Hematopoietic multipotent progenitor cell treated with erythropoietin and hydrocortisone succinate and interleukin-3 and kit ligand, for 15 days (in vitro differentiated cells): Measurements from ENCODE around the gene PAX9.

Source experiments
- DNase-seq: peaks from one replicate; pipeline ENCODE4 v3.0.0-alpha.2; 2015; ENCODE audit warnings: low spot score

PAX9 gene

DNA sequence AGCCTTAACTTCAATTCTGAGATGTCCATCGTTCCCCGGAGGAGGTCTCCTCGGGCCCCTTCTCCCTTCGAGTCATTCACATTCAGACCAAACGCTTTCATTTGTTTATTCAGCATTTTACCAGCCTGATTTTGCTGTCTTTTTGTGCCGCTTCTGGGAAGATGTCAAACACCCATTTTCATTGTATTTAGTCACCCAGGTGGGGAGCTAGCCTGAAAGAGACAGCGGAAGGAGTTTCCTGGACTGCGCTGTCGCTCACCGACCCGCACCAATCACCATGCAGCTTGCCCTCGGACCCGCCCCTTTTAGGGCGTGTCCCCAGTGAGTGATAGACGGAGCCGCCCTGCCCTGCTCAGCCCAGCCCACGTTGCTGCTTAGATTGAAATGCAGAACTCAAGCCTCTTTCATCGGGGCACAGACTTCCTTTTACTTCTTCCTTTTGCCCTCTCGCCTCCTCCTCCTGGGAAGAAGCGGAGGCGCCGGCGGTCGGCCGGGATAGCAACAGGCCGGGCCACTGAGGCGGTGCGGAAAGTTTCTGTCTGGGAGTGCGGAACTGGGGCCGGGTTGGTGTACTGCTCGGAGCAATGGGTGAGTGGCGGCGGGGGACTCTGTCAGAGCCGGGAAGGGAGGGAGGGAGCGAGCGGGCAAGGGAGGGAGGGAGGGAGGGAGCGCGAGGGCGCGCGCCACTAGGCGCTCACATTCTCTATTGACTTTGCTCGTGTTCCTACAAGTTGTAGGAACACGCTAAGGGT lies at the start of gene PAX9:
Gene PAX9, plus strand, starts transcription at position 355 of the 752 bp plus-strand sequence. Its CDS starts 230 bp downstream, at position 585.
- peak; percentile 78 for DNase-seq

DNA sequence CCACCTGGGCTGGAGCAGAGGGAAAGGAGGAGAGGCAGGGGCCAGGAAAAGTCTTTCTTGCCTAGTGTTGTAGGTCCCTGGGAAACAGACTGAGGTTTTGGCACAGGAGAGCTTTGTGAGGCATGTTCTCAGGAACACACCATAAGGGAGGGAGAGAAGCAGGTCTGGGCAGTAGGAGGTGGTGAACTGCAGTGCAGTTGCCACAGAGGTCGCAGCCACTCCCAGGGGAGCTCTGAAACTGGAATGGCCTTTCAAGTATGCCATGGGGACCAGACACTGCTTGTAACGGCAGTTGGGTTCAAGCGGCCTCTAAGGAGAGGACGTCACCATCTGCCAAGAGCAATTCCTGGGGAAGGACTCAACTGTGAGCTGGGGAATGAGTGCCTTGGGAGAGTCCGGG lies 43.8 kb upstream of the PAX9 start:
- DNase-seq, result no peak

DNA sequence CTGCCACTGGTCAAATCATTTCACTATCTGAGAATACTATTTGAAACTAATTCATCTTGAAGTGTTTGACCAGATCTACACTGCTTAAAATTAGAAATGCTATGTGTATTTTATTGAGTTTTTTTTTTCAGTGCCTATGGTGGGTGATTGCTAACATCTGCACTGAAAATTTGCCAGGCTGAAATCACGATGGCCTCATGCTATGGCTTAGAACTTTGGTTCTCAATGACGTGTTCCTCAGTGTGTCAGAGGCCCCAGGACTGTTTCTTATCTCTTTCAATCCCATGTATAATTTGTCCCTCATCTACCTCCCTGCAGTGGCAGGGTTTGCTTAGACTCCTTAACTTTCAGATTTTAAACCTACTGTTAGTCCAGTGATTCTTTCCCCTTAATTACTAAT lies 43.0 kb upstream of the PAX9 start:
- no peak for DNase-seq

DNA sequence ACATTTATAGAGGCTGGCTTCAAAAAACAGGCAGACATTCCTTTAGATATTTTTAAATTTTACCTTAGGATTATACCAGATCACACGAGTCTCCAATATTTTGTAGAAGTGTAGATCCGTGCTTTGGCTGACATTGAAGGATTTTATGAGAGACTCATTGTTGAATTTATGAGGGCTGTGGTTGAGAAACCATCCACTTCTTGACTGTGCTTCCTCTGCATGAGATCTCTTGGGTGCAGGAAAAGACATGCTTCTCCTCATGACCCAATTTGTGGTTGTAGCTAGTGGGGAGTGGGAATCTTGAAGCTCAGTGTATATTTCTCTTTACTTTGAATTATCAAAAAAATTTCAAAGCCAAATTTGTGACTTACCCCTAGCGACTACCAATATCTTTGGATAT lies 42.5 kb upstream of the PAX9 start:
- no peak for DNase-seq

DNA sequence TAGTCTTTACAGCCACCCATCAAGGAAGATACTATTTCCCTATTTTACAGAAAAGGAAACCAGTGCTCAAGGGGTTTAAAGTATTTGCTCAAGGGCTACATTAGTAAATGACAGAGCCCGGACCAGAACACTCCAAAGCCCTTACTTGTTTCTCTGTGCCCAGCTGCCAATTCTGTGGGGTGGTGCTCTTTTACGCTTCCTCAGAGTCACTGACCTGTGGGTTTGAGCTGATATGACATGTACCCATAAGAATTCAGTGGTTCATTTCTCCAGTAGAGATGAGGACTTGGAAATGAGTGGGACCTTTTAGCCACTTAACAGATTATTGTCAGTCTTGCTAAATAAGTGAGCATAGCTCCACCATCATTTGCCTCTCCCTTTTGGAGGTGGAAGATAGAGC lies 41.8 kb upstream of the PAX9 start:
- DNase-seq, result no peak

DNA sequence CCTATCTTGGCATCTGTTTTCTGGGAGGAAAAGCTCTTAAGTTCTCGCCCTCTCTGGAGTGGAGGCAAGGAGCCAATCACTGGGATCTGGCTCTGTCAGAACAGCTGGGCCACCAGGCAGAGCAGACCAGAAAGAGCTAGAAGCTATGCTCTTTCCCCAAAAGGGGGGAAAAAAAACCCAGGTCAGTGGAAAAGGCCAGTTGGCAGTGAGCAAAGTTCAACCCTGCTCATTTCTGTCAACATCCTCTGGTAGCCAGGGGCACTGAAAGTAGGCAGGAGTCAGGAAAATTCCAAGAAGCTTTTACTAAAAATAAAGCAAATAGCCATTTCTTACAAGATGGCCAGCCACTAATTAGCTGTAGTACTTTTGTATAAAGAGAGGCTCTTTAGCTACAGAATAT lies 36.6 kb upstream of the PAX9 start:
- DNase-seq, result no peak

DNA sequence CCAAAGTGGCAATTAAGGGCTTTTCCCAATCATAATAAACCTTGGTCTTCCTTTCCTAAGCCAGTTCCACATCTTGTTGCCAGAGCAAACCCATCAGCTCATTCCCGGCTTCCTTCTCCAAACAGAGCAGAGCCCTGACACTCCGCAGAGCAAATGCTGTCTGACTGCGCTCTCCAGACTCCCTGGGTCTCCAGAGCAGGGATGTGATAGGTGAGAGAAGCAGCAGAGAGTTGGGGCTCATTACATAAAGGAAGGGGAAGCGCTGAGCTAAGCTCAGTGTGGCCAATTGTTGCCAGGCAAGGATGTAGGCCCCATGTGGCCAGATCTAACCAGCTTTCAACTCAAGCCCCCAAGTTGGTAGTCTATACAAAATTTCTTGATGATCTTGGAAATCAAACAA lies 36.2 kb upstream of the PAX9 start:
- no peak for DNase-seq

DNA sequence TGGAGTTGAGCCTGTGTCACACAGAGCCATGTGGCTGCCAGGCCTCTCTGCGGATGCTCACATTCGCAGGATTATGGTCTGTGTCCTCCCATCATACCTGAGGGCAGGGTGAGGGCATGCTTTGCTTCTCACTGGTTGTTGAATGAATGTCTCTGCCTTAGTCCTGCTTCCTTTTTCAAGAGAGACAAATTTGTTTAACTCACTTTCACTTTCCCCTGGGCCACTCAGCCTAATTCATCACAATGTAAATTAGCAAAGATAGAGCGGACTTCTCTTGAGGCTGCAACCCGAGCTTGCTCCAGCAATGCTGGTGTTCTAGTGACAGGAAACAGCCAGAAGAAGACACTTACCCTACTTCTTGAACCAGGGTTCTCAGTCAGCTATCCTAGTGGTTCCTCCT lies 35.5 kb upstream of the PAX9 start:
- no peak for DNase-seq

DNA sequence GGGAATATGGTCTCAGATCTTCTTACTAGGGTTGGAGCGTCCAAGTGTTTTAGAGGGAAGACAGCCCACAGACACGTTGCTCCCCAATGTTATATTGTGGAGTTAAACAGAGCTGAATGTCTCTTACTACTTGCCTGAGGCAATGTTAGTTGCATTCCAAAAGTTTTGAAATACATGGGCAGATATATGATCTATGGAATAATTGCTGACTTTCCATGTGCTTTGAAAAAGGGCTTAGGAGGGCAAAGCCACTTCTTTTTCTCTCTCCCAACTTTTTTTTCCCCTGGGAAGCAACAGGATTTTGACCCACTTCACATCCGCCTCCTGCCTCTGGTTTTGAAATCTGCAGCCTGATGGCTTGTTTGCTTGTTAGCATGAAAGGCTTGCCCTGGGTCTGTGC lies 33.7 kb upstream of the PAX9 start:
- no peak for DNase-seq

DNA sequence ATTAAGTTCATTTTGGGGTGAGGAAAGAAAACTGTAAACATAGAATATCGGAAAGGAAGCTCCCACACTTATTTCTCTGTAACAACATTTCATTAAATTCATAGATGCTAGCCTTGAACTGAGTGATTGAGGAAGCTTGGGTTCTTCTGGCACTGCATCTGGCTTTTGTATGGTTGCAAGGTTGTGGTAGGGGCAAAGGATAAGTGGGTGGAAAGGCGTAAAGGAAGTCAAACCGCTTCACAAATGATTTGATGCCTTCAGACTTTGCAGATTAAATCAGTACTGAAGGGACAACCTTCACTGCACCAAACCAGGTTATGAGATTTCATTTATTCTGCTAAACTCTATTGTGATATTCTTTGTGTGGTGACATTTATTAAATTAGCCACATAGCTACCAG lies 28.1 kb upstream of the PAX9 start:
- no peak for DNase-seq

DNA sequence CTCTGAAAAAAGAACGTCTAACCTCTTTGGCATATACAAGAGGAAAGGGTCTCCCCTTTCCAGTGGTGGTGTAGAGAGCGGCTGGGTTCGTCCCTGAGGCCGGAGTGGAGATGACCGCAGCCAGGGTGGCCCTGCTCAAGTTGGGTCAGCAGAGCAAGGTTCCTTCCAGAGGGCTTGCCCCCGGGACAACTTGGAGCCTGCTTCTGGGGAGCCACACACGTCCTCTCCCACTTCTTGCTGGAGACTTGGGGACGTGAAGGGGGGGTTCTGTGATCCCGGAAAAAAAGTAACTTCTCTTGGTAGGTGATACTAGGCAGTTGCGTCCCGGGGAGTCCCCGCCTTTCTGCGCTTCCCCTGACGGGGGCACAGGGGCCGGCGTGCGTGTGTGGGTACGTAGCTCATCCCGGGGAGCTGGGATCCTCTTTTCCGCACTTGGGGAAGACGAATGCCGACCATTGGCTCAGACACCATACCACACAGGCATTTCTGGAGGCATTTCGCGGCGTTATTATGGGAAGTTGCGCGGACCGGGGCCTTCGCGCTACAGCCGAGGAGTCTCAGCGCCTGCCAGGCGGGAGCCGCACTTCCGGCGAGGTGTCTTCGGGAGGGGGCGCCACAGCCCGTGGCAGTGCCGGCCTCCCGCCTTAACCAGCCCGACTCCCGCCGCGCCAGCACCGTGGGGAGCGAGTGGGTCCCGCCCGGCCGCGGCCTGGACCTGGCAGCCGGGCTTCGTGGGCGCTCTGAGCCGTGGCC lies 14.8 kb upstream of the PAX9 start:
- no peak for DNase-seq

DNA sequence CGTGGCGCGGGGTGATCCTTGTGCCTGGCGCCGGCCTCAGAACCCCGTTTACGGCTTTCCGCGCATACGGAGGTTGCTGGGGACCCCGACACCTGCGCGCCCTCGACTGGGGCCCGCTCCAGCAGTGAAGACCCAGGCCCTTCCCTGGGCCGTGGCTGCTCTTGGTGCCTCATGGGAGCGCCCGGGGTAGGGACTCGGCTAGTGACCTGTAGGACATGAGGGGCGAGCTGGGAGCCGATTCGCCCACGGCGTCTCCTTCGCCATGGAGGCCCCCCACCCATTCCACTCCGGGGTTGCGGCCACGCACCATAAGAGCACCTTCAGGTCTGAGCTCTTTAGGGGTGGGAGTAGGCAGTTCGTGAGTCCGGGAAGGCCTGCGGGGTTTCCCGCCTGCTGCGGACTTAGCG lies 14.2 kb upstream of the PAX9 start:
- no peak for DNase-seq

DNA sequence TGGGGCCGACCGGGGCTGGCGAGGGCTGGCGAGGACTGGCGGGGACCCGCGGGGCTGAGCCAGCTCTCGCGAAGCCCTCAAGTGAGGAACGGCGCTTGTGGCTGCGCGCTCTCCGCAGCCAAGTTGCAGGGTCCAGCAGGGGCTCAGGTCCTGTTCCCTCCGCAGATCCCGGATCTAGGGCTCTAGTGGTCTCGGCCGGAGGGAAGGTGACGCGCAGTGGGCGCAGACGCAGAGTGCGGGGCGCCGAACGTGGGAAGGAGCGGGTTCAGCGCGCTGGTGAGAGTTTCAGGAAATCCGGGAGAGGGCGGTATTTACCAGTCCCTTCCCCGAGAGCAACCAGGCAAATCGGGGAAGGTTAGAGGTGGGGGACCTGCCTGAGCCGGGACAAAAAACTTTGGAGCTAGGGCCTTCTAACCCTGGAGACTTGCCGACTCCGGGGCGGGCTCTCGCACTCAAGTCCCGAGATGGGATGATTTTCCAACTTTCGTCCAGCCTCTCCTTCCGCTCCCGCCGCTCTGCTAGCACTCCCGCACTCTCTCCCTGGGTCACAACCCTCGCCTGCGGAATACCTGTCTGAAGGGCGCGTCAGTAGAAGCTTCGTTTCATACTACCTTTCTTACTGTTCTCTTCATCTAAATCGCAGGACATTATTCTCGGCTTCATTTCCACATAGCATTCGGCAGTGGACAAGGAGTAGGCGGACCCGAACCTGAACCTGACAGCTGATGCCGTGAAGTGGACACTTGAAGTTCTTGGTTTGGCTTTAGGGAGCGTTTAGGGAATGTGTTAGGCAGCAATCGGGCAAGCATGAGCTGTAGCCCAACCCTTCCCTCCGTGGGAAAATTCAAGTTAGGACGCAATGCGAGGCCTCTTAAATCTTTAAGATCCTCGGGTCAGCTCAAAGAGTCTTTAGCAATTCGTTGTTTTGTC lies 13.6 kb upstream of the PAX9 start:
- DNase-seq, result no peak

DNA sequence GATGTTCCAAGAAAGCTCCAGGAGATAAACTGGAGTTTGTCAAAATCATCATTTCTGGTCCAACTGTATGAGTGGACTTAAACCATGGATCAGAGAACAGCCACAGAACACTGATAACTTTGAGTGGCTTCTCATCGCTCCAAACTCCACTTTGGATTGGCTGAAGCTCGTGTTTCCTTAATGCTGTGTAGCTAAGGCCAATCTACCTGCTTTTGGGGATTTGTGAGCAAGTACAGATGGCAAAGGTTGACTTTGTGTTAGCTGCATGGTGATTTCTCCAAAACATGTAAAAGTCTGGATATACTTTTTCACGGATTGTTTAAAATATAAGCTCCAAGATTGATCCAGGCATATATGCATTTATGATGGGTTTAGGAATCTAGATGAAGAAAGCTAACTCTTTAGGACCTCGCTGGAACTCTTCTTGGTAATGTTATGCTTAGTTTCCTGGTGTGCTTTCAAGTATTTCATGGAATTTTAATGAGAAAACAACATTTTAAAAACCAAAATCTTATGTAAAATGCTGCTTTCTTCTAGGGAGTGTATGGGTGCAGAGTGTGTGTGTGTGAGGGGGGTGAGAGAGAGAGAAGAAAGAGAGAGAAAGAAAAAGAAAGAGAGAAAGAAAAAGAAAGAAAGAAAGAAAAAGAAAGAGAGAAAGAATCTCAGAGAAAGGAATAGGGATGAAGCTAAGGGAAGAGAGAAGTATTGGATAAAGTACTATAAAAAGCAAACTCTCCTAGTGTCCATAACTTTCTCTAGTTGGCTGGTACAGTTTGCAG lies 11.6 kb upstream of the PAX9 start:
- no peak for DNase-seq

DNA sequence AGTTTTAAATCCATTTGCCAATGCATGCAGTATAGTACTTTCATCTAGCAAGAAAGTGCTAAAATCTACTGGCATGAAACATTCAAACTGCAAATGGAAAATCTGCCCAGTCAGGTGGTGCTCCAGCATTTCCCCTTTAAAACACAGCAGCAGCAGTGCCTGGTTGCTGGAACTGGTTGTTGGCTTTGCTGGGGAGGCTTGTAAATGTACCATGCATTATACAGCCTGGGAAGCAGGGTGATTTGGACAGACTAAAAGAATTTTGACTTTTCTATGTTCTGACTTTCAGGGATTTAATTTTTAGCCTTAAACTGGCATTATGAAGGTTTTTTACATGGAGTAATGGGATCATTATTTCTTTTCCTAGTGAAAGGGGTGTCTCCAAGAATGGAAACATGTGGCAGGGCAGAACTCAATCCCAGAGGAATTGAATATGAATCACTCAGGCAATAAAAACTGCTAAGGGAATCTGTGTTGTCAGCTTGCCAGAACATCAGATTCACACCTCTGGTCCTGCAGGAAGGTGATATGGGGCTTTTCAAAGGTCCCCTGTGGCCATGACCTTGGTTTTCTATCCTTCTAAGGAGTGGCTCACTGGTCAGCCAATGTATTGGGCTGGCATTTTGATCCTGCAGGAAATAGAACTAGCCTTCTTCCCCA lies 9.0 kb upstream of the PAX9 start:
- DNase-seq, result no peak

DNA sequence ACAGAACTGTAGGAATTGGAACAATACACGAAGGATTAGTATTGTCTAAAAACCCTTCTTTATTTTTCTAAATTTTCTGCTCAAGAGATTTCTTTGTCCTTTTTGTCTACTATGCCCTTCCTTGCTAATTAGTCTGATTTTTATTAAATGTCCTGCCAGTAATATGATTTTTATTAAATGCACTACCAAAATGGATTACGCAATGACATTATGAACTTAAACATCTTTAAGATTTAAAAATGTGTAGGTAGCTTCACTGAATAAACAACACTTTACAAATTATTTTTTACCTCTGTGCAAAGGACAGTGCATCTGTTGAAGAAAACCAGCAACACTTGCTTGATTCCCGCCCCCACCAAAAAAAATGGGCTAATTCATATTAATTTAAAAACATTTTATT lies 8.2 kb upstream of the PAX9 start:
- no peak for DNase-seq

DNA sequence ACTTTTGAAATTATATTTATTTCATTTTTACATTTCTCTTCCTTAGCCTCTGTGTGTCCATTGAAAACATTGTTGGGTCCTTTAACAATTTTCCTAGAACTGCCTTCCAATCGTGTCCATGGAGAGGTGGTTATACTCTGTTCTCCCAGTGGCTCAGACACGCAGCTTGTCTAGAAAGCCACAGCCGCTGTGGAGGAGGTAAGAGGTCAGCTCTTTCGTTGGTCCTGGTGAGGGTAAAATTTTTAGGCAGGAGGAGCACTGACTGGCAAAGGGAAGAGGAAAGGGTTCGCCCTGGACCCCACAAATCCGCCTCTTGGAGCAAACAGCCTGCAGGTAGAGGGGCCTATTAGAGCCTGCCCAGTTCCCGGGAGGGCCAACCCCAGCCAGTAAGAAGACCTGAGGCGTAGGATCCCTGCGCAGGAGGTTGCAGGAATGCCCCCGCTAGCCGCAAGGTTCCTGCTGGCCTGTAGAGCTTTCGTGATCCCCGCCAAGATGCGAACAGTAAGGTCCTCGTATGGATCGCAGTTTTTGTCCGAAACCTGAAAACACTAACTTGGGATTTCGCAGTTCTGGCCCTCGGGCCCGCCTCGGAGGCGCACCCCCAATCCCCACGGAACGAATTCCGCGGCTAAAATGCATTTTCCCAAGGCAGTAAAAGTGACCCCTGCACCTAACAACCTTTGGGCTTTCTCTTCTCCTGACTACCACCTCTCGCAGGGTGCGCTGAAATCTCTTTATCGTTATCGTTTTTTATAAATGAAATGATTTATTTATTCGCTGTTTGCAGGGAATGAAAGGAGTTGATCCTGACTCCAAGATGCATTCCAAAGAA lies 7.5 kb upstream of the PAX9 start:
- no peak for DNase-seq

DNA sequence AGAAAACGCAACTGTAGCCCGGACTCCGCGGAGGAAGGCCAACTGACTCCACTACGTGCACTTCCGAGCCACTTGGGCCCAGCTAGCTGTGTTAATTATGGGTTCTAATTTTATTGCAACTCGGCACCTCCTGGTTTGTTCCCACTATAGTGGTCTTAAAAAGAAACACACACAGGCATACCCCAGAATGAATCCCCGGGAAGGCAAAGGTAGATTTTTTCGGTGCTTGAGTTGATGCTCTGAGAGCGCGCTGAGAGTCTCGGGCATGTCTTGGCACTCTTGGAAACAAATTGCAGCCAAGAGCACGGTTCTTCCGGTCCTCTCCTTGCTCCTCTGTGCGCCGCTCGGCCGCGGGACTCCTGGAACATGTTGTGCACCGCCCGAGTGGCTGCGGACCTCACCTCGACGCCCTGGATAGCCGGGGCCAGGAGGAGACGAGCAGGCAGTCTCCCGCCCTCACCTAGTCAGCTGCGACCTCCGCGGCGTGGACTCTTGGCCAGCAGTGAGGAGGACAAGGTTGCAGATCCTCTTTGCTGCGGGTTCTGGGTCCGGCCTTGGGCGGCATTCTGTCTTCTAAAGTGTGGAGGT lies 6.8 kb upstream of the PAX9 start:
- DNase-seq, result no peak

DNA sequence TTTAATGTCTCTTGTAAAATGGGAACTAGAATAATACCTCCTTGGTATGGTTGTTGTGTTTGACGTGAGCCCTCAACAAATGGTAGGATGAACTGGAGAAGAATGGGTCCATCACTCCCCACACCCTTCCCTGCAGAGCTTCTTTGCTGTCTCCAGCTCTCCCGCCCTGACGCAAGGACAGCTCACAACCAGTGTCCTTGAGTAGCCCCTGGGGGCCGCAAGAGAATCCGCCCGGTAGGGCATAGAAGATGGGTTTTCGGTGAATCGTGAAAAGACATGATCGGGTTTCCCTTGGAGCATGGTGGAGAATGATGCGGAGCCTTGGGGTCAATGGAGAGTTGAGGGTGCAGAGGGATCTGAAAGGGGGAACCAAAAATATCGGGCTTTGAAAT lies 6.1 kb upstream of the PAX9 start:
- DNase-seq, result no peak
